NCI-H1930 (cell line): Measurements from ENCODE around the gene NACC1.

Experiments
- DNase-seq, 2 experiments: peaks; one replicate each; lab custom pipeline; 2025; lab: John Stamatoyannopoulos, UW

The NACC1 gene

DNA sequence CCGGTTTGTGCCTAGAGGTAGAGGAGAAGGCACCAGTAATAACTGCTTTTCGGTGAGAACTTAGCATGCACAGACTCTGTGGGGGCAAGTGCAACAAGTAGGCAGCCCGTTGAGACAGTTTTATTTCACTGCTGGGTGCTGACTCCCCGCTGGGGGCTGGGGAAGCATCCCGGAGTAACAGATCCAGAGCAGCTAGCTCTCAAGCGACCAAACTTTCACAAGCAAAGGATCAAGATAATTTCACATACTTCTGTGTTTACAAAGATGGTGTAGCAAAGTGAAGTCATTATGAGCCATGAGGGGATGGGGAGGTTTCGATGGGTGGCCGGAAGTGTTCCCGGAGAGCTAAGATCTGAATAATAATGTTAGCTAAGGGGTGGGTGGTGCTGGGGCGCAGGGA is 2.8 kb downstream of the NACC1 start:
- no peak for DNase-seq

DNA sequence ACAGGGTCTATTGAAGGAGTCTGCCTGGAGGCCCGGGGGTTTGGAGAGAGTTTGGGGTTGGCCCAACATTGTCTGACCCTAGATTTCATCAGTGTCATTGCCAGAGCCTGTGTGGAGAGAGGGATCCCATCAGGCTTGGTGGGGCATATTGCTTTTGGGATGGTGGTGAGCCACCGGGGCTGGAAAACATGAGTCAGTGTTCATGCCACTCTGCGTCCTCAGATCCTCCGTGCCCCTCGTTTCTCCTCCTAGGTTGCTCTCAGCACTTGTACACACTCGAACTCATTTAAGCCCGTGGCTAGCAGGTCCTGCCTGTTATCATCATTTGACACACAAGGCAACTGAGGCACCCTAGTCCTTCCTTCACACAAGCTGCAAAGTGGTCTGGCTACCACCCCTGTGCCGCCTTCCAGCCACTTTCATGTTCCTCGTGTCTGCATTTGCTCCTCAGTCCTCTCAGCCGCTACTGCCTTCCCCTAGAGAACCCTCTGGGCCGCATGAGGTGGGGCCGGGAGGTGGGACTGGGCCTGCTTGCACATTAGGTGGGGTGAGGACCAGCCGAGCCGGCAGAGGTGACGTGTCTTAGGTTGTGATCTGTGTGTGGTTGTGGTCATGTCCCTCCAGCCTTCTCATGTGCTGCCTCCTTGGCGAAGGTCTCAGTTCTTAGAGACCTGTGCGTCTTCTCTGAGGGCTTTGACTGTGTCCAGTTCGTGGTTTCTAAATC is 3.6 kb downstream of the NACC1 start:
- DNase-seq = no peak

DNA sequence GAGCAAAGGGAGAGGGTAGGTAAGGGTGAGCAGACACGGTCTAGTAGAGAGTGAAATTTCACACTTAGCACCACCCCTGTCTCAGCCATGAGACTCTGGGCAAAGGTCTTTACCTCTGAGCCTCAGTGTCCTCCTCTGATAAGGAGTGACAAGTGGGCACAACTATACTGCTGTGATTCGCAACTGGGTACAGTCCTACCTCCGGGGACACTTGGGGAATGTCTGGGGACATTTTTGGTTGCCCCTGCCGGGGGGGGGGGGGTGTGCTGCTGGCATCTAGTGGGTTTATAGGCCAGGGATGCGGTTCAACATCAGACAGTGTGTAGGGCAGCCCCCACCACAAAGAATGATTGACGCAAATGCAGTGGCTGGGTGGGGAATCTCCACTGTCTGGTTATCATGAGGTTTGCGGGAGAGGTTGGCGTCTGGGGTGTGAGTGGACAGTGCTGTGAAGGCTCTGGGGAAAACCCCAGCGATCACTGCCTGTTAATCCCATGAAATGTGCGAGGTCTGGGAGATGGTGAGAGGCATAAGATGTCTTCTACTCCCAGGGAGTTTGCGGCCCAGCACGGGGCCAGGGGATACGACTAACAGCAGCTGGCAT is 4.3 kb downstream of the NACC1 start:
- DNase-seq = no peak

DNA sequence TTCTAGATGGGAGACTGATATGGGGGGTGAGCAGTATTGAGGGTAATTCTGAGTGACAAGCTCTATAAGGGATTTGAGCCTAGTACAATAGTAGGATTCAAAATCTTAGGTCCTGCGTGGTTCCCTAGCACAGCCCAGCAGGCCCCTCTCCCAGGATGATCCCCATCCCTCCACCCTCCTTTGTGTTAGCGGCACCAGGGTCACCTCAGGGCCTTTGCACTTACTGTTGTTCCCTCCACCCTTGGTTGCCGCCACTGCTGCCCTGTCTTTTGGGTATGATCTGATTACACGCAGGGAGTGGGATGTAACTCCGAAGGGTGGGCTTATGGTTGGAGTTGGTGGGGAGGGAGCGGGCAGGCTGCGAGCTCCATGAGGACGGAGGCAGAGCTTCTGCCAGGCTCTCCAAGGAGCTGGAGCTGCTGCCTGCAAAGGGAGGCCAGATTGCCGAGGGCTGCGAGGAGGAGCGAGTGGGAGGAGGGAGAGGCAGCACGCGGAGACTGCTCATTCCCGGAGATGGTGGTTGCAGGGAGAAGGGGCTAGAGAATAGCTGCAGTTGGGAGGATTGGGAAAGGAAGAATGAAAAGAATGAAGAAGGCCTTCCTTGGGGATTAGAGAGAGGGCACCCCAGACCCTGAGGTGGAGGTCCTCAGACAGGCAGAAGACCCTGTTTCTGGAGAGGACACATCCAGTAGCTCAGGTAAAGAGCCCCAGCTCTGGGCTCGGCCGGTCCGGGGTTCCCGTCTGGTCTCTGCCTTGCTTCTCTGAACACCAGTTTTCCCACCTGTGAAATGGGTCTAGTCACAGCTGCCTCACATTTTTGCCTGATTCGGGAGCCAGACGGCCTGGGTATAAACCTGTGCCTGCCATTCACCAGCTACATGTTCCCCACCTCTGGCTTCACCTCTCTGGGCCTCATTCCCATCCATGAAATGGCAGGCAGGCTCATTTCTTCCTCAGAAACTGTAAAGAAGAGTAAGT is 5.2 kb downstream of the NACC1 start:
- no peak for DNase-seq

DNA sequence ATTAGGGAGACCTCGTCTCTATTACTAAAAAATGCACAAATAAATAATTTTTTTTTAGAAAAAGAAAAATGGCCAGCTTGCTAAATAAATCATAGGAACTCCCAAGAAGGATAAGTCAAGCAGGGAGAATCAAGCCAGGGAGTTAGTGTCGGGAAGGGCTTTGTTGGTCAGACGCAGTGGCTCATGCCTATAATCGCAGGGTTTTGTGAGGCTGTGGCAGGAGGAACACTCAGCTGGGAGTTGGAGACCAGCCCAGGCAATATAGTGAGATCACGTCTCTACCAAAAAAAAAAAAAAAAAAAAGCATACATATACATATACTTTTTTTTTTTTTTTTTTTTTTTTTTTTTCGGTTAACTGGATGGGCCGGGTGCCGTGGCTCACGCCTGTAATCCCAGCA is 9.0 kb downstream of the NACC1 start:
- no peak for DNase-seq

DNA sequence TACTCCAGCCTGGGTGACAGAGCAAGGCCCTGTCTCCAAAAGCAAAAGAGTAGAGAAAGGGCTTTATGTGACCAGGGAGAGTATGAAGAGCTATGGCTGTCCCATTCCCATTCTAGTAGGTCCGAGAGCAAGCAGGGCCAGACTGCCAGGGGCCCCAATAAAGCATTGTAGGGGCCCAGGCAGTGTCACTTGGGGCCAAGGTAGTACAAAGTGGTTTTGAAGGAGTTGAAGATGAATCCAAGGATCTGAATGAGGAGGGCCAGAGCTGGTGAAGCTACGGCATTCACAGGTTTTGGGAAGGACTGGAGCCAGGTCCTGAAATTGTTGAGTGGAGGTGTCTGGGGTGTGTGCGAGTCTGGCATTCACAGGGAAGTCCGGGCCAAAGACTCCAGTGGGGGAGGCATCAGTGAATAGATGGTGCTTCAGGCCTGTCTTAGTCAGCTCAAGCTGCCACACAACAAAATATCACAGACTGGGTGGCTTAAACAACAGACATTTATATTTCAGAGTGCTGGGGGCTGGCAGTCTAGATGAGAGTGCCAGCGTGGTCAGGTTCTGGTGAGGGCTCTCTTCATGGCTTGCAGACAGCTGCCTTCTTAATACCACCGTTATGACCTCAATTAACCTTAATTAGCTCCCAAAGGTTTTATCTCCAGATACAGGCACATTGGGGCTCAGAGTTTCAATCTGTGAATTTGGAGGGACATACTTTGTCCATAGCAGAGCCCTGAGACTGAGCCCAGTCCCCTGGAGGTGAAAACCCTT is 9.9 kb downstream of the NACC1 start:
- DNase-seq = no peak

DNA sequence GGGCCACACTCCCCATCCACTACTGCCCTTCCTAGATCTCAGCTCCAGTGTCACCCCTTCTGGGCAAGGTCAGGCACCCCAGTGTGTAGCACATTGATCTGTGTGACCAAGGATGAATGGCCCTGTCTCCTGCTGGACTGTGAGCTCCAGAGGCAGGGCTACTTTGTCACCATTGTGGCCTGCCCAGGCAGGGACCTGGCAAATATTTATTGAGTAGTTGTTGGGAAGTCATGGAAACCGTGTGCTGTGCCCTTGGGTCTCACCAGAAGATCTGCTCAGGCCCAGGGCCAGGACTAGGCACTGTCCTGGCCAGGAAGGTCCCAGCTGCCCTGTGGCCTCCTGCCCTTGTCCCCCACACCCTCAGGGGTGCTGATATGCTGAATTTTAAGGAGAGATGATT is 10.5 kb downstream of the NACC1 start:
- DNase-seq = no peak

DNA sequence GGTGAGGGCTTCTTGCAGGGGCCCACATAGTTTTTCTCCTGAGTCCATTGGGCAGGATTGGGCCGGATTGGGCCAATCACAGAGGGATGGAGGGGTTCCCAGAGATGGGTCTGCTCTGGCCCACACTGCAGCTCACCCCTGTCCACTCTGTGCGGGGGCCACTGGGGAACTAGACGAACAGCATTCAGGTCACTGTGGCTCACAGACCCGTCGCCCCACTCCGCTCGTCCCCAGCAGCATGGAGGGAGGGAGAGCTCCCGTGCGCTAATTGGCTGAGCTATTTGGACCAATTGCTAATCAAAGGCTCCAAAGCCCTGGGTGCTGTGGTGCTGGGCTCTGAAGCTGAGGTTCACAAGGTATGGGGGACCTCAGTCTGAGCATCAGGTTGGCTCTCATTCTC is 11.3 kb downstream of the NACC1 start:
- no peak for DNase-seq

DNA sequence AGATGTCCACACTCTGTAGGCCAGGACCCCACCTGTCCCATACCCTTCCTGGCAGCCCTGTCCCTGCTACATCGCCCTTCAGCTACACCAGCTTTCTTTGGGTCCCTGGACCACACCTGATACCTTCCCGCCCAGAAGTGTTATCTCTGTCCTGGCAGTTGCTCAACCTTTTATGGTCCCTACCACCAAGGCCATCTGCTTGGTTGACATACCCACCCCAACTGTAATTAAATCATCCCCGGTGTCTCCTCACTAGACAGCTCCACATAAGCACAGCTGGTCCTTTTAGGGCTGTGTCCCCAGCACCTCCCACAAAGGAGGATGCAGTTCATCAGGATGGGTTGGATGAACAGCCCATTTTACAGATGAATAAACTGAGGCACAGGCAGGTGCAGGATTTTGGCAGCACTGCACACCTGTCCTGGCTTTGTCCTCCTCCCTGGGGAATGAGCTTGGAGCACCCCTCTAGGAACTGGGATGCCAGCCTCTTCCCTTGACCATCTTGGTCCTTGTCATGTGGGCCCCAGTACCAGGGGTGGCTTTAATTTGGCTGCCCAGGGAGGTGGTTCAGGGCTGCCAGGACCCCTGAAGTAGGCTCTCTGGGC is 12.9 kb downstream of the NACC1 start:
- no peak for DNase-seq

DNA sequence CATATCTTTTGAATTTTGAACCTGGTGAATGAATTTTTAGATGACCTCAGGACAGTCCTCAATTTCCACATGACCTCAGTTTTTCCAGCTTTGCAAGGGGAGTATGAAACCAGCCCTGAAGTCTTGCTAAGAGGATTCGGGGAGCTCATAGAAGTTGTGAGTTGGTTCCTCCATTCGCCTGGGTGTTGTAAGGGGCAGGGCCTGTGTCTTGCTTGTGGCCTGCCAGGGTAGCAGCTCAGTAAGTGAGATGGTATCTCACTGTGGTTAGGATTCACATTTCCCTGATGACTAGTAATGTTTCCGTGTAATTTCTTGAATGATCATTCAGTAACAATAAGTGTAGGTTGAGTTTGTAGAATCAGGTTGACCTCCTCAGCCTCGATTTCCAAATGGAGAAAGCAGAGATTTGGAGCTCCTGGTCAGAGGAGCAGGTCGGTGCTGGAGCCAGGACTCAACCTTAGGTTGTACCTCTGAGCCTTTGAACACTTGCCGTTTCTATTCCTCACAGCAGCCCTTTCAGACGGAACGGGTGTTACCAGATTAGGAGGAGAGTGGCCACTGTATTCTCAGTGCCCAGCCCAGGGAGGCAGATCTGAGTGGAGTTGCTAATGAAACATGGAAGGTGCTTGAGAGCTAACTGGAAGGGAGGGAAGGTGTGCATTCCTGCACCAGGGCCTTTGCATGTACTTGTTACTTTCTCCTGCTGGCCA is 14.6 kb downstream of the NACC1 start:
- DNase-seq = no peak

DNA sequence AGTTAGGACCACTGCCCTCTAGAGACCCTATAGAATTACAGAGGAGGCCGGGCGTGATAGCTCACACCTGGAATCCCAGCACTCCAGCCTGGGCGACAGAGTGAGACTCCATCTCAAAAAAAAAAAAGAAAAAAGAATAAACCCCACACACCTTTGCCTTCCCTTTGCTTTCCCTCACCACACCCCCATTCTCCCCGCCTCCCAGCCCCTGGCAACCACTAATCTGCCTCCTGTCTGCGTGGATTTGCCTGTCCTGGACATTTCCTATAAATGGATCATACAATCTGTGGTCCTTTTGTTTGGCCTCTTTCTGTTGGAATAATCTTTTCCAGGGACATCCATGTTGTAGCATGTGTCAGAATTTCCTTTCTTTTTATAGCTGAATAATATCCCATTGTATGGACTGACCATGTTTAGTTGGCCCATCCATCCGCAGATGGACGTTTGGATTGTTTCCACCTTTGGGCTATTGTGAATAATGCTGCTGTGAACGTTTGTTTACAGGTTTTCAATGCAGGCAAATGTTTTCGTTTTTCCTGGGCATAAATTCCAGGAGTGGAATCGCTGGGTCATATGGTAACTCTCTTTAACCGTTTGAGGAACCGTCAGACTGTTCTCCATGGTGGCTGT is 15.3 kb downstream of the NACC1 start:
- no peak for DNase-seq

DNA sequence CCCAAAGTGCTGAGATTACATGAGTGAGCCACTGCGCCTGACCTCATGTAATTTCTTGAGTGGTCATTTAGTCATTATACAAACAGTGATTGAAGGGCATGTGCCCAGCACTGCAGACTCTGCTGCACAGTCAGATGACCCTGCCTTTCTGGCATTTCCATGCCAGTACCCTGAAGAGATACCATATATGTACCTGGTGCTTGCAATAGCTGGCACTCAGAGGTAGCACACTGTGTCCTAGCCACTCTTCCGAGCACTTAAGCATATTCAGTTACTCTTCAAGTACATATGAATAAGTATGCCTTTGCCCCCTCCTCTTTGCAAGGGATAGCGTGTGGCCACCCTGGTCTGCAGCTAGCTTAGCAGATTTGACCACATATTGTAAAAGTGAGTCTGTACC is 16.6 kb downstream of the NACC1 start:
- no peak for DNase-seq

DNA sequence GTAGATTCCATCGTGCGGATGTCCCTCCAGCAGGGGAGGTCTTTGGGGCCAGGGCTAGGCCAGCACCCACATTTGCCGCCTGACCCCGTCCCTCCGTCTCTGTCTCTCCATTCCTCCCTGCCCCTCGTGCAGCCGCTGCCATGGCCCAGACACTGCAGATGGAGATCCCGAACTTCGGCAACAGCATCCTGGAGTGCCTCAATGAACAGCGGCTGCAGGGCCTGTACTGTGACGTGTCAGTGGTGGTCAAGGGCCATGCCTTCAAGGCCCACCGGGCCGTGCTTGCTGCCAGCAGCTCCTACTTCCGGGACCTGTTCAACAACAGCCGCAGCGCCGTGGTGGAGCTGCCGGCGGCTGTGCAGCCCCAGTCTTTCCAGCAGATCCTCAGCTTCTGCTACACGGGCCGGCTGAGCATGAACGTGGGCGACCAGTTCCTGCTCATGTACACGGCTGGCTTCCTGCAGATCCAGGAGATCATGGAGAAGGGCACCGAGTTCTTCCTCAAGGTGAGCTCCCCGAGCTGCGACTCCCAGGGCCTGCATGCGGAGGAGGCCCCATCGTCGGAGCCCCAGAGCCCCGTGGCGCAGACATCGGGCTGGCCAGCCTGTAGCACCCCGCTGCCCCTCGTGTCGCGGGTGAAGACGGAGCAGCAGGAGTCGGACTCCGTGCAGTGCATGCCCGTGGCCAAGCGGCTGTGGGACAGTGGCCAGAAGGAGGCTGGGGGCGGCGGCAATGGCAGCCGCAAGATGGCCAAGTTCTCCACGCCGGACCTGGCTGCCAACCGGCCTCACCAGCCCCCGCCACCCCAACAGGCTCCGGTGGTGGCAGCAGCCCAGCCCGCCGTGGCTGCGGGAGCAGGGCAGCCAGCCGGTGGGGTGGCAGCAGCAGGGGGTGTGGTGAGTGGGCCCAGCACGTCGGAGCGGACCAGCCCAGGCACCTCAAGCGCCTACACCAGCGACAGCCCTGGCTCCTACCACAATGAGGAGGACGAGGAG is 17.3 kb downstream of the NACC1 start:
- DNase-seq = no peak

DNA sequence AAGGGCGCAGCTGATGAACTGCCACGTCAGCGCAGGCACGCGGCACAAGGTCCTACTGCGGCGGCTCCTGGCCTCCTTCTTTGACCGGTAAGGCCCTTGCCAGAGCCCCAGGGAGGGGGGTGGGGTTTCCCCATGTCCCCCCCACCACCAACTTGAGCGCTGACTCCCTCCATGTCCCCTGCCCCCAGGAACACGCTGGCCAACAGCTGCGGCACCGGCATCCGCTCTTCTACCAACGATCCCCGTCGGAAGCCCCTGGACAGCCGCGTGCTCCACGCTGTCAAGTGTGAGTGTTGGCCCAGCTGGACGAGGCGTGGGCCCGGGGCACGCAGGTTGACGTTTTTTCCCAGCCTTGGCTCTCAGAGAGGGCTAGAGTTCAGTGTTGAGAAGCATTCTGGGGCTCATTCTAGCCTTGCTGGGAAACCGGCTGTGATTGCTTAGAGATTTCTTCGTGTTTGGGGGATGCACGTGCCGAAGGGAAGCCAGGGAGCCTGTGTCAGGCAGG is 19.3 kb downstream of the NACC1 start:
- no peak for DNase-seq

DNA sequence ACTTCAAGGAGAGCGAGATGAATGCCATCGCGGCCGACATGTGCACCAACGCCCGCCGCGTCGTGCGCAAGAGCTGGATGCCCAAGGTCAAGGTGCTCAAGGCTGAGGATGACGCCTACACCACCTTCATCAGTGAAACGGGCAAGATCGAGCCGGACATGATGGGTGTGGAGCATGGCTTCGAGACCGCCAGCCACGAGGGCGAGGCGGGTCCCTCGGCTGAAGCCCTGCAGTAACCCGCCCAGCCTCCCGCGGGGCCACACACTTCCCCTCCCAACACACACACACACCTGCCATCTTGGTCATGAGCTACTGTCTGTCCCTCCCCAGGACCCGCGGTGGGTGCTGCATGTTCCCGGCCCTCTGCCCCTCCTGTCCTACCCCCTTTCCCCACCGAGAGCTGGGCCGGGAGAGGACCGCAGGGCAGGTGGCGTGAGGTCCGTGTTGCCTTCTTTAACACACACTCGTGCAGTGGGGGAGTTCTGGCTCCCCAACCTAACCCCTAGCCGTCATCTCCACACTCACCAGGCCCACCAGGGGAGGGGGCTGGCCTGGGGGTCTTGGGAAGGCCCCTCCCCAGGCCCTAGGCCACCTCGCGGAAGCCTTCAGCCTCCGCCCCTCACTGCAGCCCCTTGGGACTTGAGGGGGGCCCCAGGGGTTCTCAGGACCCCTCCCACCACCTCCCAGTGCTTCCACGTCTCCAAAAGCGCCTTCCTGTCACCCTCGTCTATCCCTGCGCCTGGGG is 20.3 kb downstream of the NACC1 start:
- no peak for DNase-seq

DNA sequence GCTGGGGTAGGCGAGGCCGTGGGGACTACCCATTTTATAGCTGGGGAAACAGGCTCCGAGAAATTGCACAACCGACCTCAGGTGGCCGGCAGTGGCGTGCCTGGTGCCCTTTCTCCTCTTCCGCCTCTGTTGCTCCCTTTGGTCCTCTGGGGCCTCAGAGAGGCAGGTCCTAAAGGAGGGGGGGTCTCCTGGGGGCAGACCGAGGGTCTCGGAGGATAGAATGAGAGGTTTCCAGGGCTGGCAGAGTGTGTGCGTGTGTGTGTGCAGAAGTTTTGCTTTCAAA is 20.8 kb downstream of the NACC1 start:
- no peak for DNase-seq

DNA sequence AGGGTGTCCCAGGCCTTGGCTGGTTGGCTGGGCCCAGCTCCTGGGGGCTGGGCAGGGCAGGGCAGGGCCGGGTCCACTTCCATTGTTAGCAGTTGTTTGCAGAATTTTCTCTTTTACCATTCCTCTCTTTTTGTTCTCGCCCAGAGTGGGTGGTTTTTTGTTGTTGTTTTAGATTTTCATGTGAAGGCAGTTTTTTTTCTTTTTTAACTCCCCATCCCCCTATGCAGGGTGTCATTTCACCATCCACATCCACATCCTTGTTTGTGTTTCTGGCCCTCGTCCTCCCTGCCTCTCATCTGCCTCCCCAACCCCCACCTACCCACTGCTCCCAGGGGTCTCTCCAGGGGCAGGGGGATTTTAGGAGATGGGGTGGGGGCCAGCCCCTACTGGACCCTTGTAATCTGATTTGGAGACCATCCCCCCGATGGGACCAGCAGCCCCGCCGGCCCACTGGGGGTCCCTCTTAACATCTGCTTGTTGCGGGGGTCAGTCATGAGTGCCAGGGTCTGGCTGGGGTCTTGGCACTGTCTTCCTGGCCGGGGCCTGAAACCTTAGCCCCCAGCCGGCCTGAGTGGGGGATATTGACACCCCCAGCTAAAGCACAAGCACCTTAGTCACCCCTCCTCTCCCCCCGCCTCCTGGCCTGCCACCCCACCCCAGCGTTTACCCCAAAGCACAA is 21.7 kb downstream of the NACC1 start:
- no peak for DNase-seq
